D341Med (cell line): Measurements from ENCODE around the gene GGT1.
"Not testable (repeated sequence)": the region's sequence is repeated elsewhere in the genome, so short reads cannot be mapped to it uniquely, and the experiment has no call there.

Source experiments
- DNase-seq: peaks from one replicate; pipeline ENCODE4 v3.0.0; 2012; ENCODE audit warnings: low spot score

GGT1 gene

DNA sequence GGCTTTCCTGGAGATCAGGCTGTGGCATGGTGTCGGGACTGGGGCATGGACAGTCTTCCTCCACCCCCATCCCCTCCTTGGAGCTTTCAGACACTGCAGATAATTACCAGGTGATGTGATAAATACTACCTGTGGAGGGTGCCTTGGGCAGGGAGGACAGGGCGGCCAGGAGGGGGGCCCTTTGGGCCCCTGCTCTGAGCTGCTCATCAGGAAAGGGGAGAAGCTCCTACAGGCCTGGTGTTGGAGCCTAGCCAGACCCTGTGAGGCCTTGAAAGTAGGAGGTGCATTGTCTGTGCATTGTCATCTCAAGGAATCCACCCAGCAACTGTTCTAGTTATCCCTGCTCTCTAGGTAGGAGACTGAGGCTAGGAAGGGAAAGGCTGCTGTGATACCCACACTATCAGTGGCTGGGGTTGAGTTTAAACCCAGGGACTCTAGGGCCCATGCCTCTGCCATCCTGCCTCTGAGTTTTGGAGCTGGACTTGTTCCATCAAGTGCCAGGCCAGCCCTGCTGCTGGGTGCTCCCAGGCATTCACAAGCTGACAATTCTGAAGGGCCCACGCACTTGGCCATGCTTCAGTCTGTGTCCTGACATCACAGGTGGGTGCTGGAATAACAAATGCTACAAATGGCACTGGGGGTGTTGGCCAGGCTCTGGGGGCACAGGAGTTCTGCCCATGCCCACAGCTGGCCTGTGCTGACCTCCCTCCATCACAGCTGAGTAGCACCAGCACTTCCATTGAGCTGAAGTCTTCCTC is 2.9 kb upstream of the GGT1 start:
- DNase-seq, result not testable (repeated sequence)

DNA sequence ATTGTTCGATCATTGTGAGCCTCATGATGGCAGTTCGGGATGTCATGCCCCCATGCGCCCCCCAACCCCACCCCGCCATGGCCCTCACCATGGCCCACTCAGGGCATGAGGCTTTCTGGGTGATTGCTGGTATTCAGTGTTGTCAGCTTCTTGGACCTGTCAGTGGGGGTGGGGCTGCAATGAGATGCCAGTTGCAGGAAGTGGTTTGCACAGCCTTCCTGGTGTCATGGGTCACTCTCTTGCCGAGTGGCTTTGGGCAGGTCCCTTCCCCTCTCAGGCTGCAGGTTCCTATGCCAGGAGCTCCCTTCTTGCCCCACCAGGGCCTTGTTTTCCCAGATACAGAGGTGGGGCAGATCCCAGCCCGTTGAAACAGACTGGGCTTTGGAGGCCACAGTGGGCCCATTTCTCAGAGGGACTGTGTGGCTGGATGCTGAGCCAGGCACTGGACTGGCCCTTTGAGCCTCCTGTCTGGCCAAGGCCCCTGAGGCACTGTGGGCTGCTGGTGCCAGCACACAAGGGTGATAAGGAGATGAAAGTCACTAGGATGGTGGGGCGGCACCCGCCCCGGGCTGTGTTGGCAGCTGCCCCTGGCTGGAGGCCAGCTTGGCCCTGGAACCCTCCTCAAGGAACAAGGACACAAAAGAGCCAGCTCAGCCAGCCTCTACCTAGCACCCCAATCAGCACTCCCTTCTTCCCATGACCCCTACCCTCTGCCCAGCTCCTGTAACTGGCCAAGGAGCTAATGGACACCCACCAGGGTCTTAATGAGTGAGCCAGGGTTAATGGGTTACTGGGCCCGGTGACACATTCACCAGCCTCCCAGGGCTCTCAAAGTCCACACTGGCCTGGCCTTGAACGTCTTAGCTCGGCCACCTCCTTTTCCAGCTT is 1.5 kb upstream of the GGT1 start:
- no peak for DNase-seq

DNA sequence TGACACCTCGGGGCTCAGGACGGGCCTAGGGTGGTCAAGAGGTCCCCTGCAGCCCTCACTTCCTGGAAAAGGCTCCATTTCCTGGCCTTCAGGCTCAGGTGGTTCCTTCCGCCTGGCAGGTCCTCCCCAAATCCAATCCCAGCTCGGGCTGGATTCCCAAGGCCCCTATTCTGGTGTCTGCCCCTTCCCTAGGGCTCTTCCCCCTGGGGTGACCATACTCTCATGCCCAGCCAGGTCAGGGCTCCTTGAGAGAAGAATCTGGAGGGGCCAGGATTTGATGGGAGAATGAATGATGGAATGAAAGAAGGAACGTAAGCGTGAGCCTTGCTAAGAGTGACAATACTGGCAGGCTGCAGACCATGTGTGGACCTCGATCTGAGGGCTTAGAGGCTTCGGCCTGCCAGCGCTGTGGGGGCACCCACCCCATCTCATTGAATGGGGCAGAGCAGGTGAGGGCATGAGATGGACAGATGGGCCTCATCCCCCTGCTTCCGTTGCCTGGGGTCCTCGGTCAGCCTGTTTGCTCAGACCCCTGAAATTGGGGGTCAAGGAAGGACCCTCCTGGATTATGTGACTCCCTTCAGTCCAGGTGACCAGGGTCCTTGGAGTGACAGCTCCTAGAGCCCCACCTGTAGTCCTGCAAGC is 766 bp upstream of the GGT1 start:
- not testable (repeated sequence) for DNase-seq

DNA sequence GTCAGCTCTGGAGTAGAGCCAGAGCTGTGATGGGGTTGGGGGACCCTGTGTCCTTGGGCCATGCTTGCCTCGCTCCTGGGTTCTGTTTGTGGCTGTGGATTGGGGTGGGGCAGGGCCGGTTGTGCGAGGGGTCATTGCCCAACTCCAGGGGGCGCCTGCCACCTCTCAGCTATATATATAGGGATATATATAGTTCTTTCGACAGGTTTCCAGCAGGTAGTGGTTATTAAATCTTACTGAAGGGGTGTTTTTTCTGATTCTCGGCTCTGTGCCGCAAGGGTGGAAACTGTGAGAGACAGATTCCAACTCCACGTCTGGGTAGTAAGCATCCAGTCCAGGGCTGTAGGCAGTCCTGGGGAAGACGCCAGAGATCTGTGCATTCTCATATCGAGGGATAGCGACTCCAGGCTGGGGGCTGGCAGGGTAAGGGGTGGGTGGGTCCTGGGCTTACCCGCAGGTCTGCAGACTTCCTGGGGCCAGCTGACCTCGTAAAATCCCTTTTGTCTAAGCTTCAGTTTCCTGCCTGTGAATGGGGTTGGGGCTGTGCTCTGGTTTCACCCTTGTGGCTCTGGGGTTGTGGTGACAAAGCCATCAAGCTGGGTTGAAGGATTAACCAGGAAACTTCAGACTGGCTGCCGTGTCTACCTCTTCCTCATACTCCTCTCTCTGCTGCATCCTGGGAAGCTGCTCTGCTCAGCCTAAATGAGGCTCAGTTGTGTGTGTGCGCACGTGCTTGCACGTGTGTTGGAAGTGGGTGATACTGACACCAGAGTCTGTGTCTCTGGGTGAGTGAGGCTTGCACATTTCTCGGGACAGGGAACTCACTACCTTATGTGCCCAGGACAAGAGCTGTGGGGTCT is 1.0 kb downstream of the GGT1 start:
- DNase-seq, result not testable (repeated sequence)

DNA sequence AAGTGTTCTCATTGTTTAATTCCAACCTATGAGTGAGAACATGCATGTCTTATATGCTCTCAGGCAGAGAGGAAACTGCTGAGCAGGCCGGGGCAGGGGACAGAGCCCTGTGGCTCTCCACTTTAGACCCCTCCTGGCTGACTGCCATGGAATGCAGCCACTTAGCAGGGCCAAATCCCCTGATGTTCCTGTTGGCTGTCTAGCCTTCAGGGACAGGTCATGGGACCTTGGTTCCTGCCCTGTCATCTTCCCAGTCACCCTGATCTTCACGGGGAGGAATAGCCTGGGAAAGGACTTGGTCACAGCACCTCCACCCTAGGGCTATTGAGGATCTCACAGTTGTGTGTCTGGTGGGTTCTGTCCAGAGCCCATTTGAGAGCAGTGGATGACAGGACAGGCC is 3.3 kb downstream of the GGT1 start:
- not testable (repeated sequence) for DNase-seq

DNA sequence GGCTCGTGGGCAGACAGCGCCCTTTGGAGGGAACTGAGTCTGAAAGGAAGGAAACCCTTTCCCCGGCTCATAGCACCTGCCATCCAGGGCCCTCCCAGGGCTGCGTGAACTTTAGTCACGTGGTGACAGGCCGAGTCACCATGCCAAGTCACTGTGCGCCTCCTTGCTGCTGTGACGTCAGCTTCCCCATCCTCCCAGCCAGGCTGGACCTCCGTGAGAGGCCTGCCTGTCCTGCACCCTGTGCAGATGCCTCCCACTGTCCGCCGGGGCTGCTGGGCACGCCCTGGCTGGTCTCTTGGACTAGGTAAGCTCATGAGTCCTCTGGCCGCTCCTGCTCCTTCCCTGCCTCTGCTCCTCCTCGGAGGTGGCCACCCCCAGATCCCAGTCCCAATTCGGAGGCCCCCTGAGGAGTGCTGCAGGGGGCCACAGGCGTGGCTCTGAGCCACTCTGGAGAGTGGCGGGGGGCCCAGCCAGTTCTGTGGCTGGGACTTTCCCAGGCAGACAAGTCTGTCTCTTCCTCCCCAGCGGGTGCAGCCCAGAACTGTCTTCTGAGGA is 4.5 kb downstream of the GGT1 start:
- DNase-seq, result not testable (repeated sequence)

DNA sequence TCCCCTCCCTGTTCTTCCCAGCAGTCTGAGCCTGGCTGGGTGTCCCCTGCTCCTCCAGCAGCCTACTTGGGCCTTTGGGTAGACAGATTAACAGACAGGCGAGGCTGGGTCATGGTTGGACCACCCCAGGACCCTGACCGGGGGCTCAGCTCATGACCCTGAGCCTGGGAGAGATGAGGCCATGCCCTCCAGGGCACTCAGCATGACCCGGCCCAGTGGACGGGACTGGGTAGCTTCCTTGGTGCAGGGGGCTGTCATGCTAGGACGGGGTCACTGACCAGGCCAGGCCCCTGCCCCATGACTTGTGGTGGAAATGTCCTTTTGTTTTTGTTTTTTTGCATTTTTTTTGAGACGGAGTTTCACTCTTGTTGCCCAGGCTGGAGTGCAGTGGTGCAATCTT is 5.3 kb downstream of the GGT1 start:
- DNase-seq, result not testable (repeated sequence)

DNA sequence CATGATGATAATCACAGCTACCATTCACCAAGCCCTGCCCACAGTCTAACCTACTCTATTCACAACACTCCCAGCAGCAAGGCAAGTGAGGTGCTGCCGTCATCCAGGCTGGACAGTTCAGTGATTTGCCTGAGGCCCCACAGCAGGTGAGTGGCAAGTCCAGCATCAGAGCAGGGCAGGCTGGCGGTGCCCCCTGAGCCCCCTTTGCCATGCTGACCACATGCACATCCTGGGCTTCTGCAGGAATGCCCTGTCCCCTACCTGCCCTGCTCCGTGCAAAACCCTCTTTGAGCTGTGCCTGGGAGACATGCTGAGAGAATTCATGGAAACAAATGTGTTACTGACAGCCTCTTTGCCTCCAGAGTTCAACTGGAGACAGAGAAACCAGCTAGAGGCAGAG is 6.9 kb downstream of the GGT1 start:
- DNase-seq, result not testable (repeated sequence)

DNA sequence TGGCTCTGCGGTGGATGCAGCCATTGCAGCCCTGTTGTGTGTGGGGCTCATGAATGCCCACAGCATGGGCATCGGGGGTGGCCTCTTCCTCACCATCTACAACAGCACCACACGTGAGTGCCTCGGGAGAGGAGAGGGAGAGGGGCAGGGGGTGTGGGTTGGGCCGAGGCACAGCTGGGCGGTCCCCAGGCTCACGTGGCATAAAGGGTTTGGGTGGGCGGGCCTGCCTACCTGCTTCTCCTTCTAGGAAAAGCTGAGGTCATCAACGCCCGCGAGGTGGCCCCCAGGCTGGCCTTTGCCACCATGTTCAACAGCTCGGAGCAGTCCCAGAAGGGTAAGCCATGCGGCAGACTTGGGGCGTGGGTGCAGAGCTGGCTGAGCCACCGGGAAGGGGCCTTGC is 11.8 kb downstream of the GGT1 start:
- not testable (repeated sequence) for DNase-seq

GRCh38 chr22:24621244-24621643 is 18.3 kb downstream of the GGT1 start:
- DNase-seq, result not testable (repeated sequence)

- DNase-seq, result not testable (repeated sequence)
Observed at GRCh38 chr22:24622596-24622995, 19.6 kb downstream of the GGT1 start.

- not testable (repeated sequence) for DNase-seq
Observed at GRCh38 chr22:24627911-24628310, 24.9 kb downstream of the GGT1 start.

- DNase-seq, result not testable (repeated sequence)
Observed at GRCh38 chr22:24629069-24629468, 26.1 kb downstream of the GGT1 start.

DNA sequence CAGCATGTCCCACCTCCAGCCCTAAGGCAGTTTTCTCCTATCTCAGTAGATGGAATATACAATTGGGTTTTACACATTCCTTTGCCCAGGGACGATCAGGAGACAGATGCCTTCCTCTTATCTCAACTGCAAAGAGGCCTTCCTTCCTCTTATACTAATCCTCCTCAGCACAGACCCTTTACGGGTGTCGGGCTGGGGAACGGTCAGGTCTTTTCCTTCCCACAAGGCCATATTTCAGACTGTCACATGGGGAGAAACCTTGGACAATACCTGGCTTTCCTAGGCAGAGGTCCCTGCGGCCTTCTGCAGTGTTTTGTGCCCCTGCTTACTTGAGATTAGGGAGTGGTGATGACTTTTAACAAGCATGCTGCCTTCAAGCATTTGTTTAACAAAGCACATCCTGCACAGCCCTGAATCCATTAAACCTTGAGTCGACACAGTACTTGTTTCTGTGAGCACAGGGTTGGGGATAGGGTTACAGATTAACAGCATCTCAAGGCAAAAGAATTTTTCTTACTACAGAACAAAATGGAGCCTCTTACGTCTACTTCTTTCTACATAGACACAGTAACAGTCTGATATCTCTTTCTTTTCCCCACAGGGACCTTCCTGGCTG is 27.9 kb downstream of the GGT1 start:
- not testable (repeated sequence) for DNase-seq

GRCh38 chr22:24631430-24632122 is 28.6 kb downstream of the GGT1 start:
- DNase-seq, result not testable (repeated sequence)

GRCh38 chr22:24632642-24633041 is 29.6 kb downstream of the GGT1 start:
- not testable (repeated sequence) for DNase-seq

DNA sequence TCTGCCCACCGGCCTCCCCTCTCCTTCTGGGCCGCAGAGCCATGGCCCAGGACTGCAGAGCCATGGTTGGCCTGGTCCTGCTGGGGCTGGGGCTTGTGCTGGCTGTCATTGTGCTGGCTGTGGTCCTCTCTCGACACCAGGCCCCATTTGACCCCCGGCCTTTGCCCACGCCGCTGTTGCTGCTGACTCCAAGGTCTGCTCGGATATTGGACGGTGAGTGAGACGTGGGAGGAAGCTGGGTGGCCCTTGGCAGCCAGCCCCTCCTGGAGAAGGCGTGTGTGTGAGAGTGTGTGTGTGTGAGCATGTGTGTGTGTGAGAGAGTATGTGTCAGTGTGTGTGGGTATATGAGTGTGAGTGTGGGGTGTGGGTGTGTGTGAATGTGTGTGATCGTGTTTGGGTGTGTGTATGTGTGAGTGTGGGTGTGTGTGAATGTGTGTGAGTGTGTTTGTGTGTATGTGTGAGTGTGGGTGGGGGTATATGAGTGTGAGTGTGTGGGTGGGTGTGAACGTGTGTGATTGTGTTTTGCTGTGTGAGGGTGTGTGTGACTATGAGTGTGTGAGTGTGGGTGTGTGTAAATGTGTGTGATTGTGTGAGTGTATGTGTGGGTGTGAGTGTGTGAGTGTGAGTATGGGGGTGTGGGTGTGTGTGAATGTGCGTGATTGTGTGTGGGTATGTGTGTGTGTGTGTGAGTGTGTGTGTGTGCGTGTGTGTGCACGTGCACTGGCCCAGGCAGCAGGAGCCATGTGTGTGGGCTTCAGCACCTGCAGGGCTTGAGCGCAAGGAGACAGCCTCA is 30.4 kb downstream of the GGT1 start:
- not testable (repeated sequence) for DNase-seq

DNA sequence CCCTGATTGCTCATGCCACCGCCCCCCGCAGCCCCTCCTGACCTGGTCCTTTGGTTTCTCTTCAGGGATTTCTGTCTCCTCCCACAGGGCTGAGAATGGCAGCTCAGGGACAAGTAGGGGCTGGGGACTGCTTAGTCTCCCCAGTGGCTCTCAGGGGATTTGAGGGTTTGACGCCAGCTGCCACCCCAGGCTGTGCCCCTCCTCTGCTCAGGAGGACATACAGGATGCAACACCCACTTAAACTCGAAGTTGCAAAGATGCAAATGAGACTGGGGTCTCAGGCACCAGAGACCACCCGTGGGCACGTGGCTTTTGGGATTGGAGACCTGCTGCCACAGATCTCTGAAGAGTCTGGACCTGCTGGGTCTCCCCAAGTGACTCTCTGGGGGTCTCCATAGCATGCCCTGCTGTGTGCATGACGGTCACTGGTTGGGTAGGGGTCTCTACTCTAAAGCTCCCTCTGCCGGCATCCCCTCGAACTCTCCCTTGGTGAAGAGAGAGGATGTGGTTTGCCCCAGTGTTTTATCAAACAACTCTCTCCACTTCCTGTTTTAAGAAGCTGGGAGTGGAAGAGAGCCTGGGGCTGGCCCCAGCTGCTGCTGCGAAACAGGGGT is 31.9 kb downstream of the GGT1 start:
- DNase-seq, result peak; percentile 29

- not testable (repeated sequence) for DNase-seq
Observed at GRCh38 chr22:24636513-24636912, 33.5 kb downstream of the GGT1 start.
